ENCODE data around the gene MME.

Gene MME

DNA sequence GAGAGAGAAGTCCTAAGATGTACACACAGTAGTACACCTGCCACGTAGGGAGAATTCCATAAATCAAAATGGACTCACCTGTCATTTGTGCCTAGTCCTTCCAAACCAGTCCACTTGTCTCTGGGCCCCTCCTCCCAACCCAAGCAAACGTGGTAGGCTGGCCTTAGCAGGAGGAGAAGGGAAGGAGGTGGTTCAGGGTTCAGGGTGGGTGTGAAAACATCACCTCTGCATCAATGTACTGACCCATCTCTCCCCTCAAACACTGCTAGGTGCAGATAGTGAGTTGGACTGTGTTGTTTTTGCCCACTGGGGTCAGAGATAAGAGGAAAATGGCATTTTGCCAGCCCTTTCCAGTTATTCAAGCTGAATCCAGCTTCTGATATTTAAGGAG lies 99.3 kb downstream of the MME start:
- in situ Hi-C loops (cut with MboI; ENCODE audit: low sequenced_read_pairs, unreplicated experiment): no loop called here
- TF ChIP-seq, protein P1, sequence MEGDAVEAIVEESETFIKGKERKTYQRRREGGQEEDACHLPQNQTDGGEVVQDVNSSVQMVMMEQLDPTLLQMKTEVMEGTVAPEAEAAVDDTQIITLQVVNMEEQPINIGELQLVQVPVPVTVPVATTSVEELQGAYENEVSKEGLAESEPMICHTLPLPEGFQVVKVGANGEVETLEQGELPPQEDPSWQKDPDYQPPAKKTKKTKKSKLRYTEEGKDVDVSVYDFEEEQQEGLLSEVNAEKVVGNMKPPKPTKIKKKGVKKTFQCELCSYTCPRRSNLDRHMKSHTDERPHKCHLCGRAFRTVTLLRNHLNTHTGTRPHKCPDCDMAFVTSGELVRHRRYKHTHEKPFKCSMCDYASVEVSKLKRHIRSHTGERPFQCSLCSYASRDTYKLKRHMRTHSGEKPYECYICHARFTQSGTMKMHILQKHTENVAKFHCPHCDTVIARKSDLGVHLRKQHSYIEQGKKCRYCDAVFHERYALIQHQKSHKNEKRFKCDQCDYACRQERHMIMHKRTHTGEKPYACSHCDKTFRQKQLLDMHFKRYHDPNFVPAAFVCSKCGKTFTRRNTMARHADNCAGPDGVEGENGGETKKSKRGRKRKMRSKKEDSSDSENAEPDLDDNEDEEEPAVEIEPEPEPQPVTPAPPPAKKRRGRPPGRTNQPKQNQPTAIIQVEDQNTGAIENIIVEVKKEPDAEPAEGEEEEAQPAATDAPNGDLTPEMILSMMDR (IDR thresholded peaks at IDR 0.05; ENCODE audit: borderline replicate concordance, control extremely low read depth, extremely low read depth, insufficient read depth, missing control alignments): no peak
- DNase-seq (ENCODE audit: low spot score): no peak

DNA sequence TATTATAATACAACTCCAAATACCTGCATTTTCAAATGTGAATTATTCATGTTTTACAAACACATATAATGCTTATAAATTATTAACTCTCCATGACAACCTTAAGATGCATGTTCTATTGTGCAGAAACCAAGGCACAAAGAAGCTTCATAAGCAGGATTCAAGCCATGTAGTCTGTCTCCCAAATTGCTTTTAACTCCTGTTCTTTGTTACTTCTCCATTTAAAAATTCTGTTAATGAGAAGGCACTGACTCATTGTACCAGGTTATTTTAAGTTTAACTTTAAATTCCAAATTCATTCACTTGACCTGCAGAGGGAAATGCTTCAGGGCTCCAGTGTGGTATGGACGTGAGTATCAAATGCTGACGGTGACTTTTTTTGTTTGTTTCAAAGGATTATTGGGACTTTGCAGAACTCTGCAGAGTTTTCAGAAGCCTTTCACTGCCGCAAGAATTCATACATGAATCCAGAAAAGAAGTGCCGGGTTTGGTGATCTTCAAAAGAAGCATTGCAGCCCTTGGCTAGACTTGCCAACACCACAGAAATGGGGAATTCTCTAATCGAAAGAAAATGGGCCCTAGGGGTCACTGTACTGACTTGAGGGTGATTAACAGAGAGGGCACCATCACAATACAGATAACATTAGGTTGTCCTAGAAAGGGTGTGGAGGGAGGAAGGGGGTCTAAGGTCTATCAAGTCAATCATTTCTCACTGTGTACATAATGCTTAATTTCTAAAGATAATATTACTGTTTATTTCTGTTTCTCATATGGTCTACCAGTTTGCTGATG lies 100.0 kb downstream of the MME start:
- TF ChIP-seq, protein P1 (IDR thresholded peaks at IDR 0.05; ENCODE audit: borderline replicate concordance, control extremely low read depth, extremely low read depth, insufficient read depth, missing control alignments): no peak
- DNase-seq (ENCODE audit: low spot score): no peak
- in situ Hi-C loops (cut with MboI; ENCODE audit: low sequenced_read_pairs, unreplicated experiment): no loop called here

DNA sequence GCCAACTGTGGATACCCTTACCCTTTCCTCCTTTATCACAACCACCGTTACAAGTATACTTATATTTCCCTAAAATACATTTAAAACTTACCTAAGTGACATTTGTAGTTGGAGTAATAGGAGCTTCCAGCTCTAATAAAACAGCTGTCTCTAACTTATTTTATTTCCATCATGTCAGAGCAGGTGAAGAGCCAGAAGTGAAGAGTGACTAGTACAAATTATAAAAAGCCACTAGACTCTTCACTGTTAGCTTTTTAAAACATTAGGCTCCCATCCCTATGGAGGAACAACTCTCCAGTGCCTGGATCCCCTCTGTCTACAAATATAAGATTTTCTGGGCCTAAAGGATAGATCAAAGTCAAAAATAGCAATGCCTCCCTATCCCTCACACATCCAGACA lies 102.3 kb downstream of the MME start:
- no peak for DNase-seq (ENCODE audit: low spot score)
- TF ChIP-seq, protein P1 (IDR thresholded peaks at IDR 0.05; ENCODE audit: borderline replicate concordance, control extremely low read depth, extremely low read depth, insufficient read depth, missing control alignments): no peak
- in situ Hi-C loops (cut with MboI; ENCODE audit: low sequenced_read_pairs, unreplicated experiment): no loop called here

DNA sequence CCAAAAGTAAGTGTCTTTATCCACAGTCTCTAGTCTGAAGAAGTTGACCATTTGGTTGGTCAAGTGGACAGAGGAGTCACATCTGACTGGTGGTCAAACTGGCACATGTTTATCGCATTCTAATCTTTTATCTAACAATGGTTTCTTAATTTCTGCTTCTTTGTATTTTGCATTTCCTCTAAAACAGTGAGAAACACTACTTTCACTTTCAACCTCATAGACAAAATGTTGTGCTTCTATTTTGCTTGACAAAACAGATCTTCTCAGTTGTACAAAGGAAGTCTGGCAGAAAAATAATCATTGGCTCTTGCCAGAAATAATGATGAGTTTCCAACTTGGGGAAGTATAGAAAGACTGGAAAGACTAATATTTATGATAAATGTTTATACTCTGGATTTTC lies 103.9 kb downstream of the MME start:
- DNase-seq (ENCODE audit: low spot score): no peak
- TF ChIP-seq, protein P1 (IDR thresholded peaks at IDR 0.05; ENCODE audit: borderline replicate concordance, control extremely low read depth, extremely low read depth, insufficient read depth, missing control alignments): no peak
- in situ Hi-C loops (cut with MboI; ENCODE audit: low sequenced_read_pairs, unreplicated experiment): no loop called here

DNA sequence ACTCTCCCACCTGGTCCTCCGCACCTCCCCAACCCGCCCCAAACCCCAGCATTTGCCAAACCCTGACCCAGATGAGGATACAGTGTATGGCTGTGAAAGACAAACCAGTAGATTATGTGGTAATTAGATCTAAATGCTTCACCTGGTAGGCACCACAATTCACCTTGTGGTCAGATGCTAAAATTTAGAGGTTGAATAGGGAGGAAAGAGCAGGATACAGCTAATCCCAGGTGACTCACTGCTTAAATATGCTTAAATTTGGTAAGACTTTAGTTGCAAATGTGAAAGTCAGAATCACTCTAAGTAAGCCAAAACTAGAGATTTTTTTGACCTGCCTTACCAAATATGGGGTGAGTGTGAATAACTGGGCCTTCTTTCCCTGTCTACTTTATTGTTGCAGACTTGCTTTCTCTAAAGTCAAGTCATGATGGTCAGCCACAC lies 105.5 kb downstream of the MME start:
- DNase-seq (ENCODE audit: low spot score): no peak
- TF ChIP-seq, protein P1 (IDR thresholded peaks at IDR 0.05; ENCODE audit: borderline replicate concordance, control extremely low read depth, extremely low read depth, insufficient read depth, missing control alignments): no peak
- in situ Hi-C loops (cut with MboI; ENCODE audit: low sequenced_read_pairs, unreplicated experiment): no loop called here

DNA sequence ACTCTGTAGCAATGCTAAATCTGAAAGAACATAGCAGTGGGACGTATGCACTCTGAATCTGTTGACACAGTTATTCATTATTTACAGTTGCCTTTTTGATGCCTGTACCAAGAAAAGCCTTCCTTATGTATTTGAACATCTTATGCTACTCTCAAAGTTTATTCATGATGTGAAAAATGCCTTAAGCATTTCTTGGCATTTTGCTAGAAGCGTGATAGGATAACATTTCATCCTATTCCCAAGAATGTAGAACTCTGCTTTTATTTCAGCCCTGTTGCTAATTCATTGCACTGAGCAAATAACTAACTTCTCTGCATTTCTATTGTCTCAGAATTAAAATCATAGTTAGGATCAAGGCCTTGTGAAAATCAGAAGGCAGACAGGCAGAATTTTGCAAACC lies 107.9 kb downstream of the MME start:
- DNase-seq (ENCODE audit: low spot score): no peak
- in situ Hi-C loops (cut with MboI; ENCODE audit: low sequenced_read_pairs, unreplicated experiment): no loop called here
- TF ChIP-seq, protein P1 (IDR thresholded peaks at IDR 0.05; ENCODE audit: borderline replicate concordance, control extremely low read depth, extremely low read depth, insufficient read depth, missing control alignments): no peak
